BE2C (cell line): ENCODE results near the gene RAB25.
"Not testable (repeated sequence)": the region's sequence is repeated elsewhere in the genome, so short reads cannot be mapped to it uniquely, and the experiment has no call there.

Source experiments
- DNase-seq: peaks from one replicate; pipeline ENCODE4 v3.0.0-alpha.2; 2020
- H3K27me3 ChIP-seq: fragments of 250-450 bp; sonication (Bioruptor Pico); 2 replicates; pipeline ENCODE4 v1.5.1; 2020; ENCODE audit warnings: mild to moderate bottlenecking
- H3K36me3 ChIP-seq: fragments of 250-450 bp; sonication (Bioruptor Pico); 2 replicates; pipeline ENCODE4 v1.5.1; 2020; ENCODE audit warnings: mild to moderate bottlenecking
- H3K4me1 ChIP-seq: fragments of 250-450 bp; sonication (Bioruptor Pico); 2 replicates; pipeline ENCODE4 v1.5.1; 2020
- H3K4me3 ChIP-seq: 2 replicates; pipeline ENCODE4 v1.5.1; 2011; ENCODE audit warnings: low read depth, low read length
- H3K9me3 ChIP-seq: fragments of 250-450 bp; sonication (Bioruptor Pico); 2 replicates; pipeline ENCODE4 v1.5.1; 2020
- TF ChIP-seq, protein P1 (sequence below): IDR thresholded peaks from 2 replicates; pipeline ENCODE4 v1.5.1; 2012; ENCODE audit warnings: mild to moderate bottlenecking, low read depth, low read length

RAB25 gene

DNA sequence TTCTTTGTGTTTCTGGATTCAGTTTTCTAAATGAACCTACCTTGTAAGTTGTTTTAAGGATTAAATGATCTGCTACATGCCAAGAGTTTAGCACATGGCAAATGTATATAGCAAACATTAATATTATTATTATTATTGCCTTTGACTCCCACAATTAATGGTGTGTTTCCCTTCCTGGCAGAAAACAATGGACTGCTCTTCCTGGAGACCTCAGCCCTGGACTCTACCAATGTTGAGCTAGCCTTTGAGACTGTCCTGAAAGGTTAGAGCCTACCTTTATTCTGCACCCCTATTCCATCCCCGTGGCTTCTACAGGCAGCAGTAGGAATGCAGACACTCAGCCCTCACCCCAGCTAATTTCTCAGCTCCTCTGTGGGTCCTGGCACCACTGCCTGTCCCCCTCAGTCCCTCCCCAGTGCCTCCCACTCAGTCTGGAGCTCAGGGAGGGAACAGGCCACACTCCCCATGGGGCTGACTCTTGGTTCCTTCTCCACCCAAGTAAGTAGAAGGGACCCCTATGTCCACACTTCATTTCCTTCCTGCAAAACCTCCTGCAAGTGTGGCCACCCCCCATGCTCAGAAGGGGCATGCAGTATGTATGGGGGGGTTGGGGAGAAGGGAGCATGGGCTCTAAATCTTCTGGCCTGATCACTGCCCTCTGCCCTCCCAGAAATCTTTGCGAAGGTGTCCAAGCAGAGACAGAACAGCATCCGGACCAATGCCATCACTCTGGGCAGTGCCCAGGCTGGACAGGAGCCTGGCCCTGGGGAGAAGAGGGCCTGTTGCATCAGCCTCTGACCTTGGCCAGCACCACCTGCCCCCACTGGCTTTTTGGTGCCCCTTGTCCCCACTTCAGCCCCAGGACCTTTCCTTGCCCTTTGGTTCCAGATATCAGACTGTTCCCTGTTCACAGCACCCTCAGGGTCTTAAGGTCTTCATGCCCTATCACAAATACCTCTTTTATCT lies 8.8 kb downstream of the RAB25 start:
- Histone ChIP-seq H3K4me1 (0 out of 2 replicates have a peak, but pooled peaks cover 7% of the 10 kb centered on the region), H3K36me3 (peaks cover 2% of the 10 kb centered on the region)
- TF ChIP-seq, protein P1, sequence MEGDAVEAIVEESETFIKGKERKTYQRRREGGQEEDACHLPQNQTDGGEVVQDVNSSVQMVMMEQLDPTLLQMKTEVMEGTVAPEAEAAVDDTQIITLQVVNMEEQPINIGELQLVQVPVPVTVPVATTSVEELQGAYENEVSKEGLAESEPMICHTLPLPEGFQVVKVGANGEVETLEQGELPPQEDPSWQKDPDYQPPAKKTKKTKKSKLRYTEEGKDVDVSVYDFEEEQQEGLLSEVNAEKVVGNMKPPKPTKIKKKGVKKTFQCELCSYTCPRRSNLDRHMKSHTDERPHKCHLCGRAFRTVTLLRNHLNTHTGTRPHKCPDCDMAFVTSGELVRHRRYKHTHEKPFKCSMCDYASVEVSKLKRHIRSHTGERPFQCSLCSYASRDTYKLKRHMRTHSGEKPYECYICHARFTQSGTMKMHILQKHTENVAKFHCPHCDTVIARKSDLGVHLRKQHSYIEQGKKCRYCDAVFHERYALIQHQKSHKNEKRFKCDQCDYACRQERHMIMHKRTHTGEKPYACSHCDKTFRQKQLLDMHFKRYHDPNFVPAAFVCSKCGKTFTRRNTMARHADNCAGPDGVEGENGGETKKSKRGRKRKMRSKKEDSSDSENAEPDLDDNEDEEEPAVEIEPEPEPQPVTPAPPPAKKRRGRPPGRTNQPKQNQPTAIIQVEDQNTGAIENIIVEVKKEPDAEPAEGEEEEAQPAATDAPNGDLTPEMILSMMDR = no peak

DNA sequence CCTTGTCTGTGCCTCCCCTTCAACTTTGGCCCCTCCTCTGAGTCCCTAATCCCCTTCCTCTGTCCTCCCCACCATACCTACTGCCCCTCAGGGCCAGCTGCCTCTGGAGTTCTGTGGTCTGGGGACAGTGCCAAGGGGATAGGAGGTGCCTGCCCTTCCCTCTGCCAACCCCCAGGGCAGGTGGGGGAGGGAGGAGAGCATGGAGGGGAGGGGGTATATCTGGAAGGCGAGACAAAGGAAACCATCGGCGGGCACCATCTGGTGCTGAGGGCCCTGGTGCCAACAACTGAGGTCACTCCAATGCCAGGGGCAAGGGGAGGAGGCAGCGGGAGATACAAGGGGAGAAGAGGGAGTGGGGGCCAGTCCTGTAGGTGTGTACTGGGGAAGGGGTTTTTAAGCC lies 9.6 kb downstream of the RAB25 start:
- TF ChIP-seq, protein P1 = no peak
- no peaks in the 10 kb centered on the region for H3K9me3 ChIP-seq
- 0 out of 2 replicates have a peak, but pooled peaks cover 7% of the 10 kb centered on the region for H3K4me1 ChIP-seq
- no peaks in the 10 kb centered on the region for H3K27me3 ChIP-seq
- DNase-seq = peak; percentile 49
- no peak overlapping the region for H3K4me3 ChIP-seq
- peaks cover 10% of the 10 kb centered on the region for H3K36me3 ChIP-seq

More for the DNA sequence above, 8.8 kb downstream of the RAB25 start:
- DNase-seq = no peak
- no peaks in the 10 kb centered on the region for H3K27me3 ChIP-seq
- H3K9me3 ChIP-seq = no peaks in the 10 kb centered on the region
- H3K4me3 ChIP-seq = no peak overlapping the region

DNA sequence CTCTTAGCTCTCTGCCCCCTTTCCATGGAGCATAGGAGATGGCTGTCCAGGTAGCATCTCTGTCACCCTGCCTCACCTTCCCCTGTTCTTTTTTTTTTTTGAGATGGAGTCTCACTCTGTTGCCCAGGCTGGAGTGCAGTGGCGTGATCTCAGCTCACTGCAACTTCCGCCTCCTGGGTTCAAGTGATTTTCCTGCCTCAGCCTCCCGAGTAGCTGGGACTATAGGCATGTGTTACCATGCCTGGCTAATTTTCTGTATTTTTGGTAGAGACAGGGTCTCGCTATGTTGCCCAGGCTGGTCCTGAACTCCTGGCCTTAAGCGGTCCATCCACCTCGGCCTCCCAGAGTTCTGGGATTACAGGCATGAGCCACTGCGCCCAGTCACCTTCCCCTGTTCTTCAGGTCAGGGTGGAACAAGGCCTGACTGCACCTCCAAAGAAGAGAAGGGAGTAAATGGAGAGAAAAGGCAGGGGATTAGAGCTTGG lies 10.4 kb downstream of the RAB25 start:
- H3K4me1 ChIP-seq, H3K4me3 ChIP-seq, H3K27me3 ChIP-seq, DNase-seq, H3K9me3 ChIP-seq: not testable (repeated sequence)
- peaks cover 18% of the 10 kb centered on the region for H3K36me3 ChIP-seq

DNA sequence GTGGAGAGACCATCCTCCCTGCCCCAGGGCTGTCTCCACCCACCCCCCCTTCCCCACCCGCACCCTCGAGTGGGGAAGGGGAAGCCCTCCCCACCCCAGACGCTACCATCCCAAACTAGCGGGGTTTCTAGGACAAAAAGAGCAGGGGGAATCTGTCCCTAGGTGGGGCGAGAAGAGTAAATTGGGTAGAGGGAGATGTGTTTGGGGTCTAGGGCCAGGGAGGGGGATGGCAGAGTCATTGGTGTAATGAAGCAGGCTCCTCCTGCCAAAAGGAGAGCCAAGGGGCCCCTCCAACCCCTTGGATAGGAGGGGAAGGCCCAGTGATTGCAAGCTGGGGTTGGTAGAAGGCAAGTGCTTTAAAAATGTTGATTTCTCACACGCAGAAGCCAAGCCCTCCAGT lies 11.3 kb downstream of the RAB25 start:
- no peaks in the 10 kb centered on the region for H3K27me3 ChIP-seq
- no peaks in the 10 kb centered on the region for H3K9me3 ChIP-seq
- H3K36me3 ChIP-seq = peaks cover 27% of the 10 kb centered on the region
- no peak for DNase-seq
- TF ChIP-seq, protein P1 = no peak
- H3K4me3 ChIP-seq = no peak overlapping the region
- 0 out of 2 replicates have a peak, but pooled peaks cover 5% of the 10 kb centered on the region for H3K4me1 ChIP-seq

DNA sequence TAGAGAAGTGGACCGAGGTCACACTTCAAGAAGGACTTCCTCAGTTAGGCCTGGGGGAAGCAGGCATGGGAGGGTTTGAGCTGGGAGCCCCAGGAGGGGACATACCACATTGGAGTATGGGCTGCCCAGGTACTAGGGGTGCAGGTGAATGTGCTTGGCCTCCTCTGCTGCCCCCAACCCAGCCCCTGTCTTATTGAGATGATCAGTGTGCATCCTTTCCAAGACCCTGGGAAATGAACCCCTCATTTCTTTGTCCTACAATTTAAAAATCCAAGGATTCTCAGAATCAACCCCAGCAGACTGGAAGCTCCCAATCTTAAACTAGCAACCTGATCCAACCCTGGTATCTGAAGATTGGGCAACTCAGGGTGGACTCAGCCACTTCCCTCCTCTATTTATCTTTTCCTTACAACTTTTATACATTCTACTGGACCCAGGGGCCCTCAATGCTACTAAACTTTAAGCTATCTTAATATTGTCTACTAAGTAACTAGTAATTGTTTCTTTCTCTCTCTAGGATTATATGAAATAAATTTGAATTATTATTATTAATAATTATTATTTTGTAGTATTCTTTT lies 12.2 kb downstream of the RAB25 start:
- H3K4me1 ChIP-seq = peaks cover 9% of the 10 kb centered on the region; the same call in 1 of the 2 replicates
- DNase-seq = no peak

DNA sequence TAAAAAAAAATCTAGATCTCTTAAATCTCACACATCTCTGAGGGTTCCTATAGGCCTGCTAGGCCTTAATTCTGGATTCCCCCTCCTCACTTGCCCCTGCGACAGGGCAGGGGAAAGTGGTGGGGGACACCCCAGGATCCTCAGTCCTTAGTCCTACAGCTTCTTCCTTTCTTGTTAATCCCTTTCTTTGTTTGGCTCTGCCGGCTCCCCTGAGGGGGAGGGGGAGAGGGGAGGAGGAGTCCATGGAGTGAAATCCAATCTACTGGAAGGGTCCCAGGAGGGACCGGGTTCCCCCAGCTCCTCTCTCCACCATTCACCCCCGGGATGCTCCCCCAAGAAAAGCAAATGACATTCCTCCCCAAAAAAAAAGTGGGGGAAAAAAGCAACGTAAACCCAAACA lies 12.8 kb downstream of the RAB25 start:
- Histone ChIP-seq H3K36me3 (peaks cover 35% of the 10 kb centered on the region), H3K4me1 (peaks cover 9% of the 10 kb centered on the region; the same call in 1 of the 2 replicates), H3K9me3 (no peaks in the 10 kb centered on the region), H3K4me3 (no peak overlapping the region), H3K27me3 (no peaks in the 10 kb centered on the region)
- TF ChIP-seq, protein P1 = no peak
- no peak for DNase-seq

More for the DNA sequence above, 12.2 kb downstream of the RAB25 start:
- Histone ChIP-seq H3K9me3 (no peaks in the 10 kb centered on the region), H3K36me3 (peaks cover 35% of the 10 kb centered on the region), H3K27me3 (no peaks in the 10 kb centered on the region), H3K4me3 (no peak overlapping the region)
- TF ChIP-seq, protein P1 = no peak
